ENCODE measurements around the gene NXT1. TPM values are rescaled to one million over a fixed set of nuclear protein-coding genes. Genes with fewer than 3 reads are reported as not detected.
A peak's percentile ranks its signal among the peaks of the same experiment; 100 is the strongest.

NXT1 gene
- total RNA-seq, 1 experiment from 2014 or later, result 54.7 TPM

DNA sequence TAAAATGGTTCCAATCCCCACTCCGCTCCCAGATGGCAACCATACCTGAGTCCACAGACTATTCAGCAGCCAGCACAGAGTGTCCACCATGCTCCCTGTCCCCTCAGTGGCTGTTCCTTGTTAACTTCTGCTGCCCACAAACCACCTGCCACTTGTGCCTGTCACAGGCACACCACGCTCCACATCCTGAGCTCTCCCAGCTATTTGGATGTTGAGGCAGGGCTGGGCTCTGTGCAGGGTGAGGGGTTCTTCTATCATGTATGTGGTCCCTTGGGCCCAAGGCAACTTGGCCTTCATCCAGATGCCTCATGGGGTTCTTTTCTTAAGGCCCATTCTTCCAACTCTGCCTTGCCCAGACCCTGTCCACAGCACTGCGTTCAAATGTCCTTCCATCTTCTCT lies 34.0 kb upstream of the NXT1 start:
- H3K27me3 ChIP-seq (ENCODE audit: control insufficient read depth, insufficient read depth, low read length), result no peaks in the 10 kb centered on the region
- no peaks in the 10 kb centered on the region for H3K36me3 ChIP-seq (replicated peaks; ENCODE audit: control insufficient read depth, insufficient read depth, low read length)
- DNase-seq, result no peak
- H3K4me3 ChIP-seq (ENCODE audit: insufficient read depth, low read depth, low read length), result no peak overlapping the region

DNA sequence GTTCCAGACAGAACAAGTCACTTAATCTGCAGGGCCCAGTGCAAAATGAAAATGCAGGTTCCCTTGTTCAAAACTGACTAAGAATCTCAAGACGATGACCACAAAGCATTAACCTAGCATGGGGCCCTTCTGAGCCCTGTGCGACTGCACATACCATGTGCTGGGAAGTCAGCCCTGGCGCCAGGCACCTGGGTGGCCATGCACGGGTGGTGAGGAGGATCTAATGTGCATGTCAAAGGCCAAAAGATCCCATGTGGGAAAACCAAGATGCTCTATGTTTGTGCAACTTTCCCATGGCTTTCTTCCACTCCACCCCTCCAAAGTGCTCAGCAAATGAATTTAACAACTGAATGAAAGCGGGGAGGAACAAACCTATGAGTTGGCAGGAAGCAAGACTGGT lies 33.5 kb upstream of the NXT1 start:
- Histone ChIP-seq H3K36me3 (replicated peaks; ENCODE audit: control insufficient read depth, insufficient read depth, low read length) (no peaks in the 10 kb centered on the region), H3K4me3 (ENCODE audit: insufficient read depth, low read depth, low read length) (no peak overlapping the region), H3K27me3 (ENCODE audit: control insufficient read depth, insufficient read depth, low read length) (no peaks in the 10 kb centered on the region)
- DNase-seq, result no peak

DNA sequence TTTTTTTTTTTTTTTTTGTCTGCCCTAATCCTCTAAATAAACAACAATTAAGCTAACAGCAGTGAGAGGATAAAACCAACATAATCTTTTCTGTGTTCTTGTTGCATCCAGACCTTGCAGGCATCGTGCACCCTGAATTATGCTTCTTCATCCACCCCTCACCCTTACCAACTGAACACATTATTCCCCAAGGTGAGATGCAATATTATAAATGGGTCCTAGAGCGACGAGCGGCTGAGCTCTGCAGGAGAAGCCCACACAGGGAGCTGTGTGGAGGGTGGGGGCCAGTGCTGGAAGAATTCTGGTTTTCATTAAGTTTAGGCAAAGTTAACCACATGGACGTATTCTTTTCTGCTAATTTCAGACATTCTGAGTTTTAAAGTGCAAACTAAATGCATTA lies 32.2 kb upstream of the NXT1 start:
- DNase-seq, result no peak
- no peaks in the 10 kb centered on the region for H3K36me3 ChIP-seq (replicated peaks; ENCODE audit: control insufficient read depth, insufficient read depth, low read length)
- H3K4me3 ChIP-seq (ENCODE audit: insufficient read depth, low read depth, low read length), result no peak overlapping the region
- no peaks in the 10 kb centered on the region for H3K27me3 ChIP-seq (ENCODE audit: control insufficient read depth, insufficient read depth, low read length)

GRCh38 chr20:23320317-23320716 lies 30.3 kb upstream of the NXT1 start:
- Histone ChIP-seq H3K36me3 (replicated peaks; ENCODE audit: control insufficient read depth, insufficient read depth, low read length) (no peaks in the 10 kb centered on the region), H3K4me3 (ENCODE audit: insufficient read depth, low read depth, low read length) (no peak overlapping the region), H3K27me3 (ENCODE audit: control insufficient read depth, insufficient read depth, low read length) (no peaks in the 10 kb centered on the region)
- DNase-seq, result no peak

GRCh38 chr20:23325107-23325506 lies 25.5 kb upstream of the NXT1 start:
- Histone ChIP-seq H3K27me3 (ENCODE audit: control insufficient read depth, insufficient read depth, low read length) (no peaks in the 10 kb centered on the region; the same call in 1 of the 2 replicates), H3K4me3 (ENCODE audit: insufficient read depth, low read depth, low read length) (no peak overlapping the region), H3K36me3 (replicated peaks; ENCODE audit: control insufficient read depth, insufficient read depth, low read length) (no peaks in the 10 kb centered on the region)
- no peak for DNase-seq

DNA sequence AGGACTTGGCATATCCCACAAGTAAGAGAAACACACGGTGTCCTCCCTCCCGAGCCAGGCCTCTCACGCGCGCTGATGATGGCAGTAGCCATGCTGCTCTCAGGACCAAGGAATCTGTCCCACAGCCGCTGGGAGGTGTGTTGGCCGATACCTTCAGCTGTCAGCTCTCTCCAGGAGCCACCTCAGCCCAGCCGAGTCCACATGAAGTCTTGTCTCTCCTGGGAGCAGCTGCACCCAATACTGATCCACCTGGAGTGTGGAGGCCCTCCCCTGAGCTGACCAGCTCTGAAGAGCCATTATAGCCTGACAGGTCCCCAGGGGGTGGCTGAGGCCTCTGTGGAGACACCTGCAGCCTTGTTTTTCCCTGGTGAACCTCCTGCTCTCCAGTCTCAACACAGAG lies 23.8 kb upstream of the NXT1 start:
- no peak overlapping the region for H3K4me3 ChIP-seq (ENCODE audit: insufficient read depth, low read depth, low read length)
- no peak for DNase-seq
- no peaks in the 10 kb centered on the region for H3K36me3 ChIP-seq (replicated peaks; ENCODE audit: control insufficient read depth, insufficient read depth, low read length)
- H3K27me3 ChIP-seq (ENCODE audit: control insufficient read depth, insufficient read depth, low read length), result no peaks in the 10 kb centered on the region; the same call in 1 of the 2 replicates

DNA sequence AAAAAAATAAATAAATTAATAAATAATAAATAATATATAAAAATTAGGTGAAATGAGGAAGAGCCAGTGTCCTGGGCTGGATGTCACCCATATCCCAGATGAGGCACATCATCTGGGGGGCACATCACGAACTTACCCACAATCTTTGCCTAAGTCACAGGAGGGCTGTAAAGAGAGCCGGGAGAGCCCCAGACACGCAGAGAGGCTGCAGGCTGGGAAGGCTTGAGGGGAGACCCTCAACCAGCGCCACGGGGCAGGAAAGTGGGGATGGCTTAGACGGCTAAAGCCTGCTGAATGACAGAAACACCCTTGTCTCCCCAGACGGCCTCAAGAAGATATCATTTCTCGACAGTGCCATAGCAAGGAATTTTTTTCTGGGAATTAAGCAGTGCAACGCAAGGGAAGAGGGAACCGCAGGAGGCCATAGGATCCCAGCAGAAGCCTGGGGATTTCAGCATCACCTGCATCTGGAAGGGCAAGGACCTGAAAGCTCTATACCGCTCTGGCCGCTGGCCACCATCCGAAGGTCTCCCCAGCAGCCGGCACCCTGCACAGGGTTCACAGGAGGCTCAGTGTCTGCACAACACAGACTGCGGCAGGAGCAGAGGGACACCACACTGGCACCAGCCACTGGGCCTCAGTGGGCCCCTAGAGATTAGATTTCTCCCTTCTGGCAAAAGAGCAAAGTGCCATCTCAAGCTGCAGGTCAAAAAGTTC lies 22.8 kb upstream of the NXT1 start:
- no peaks in the 10 kb centered on the region for H3K36me3 ChIP-seq (replicated peaks; ENCODE audit: control insufficient read depth, insufficient read depth, low read length)
- no peaks in the 10 kb centered on the region; the same call in 1 of the 2 replicates for H3K27me3 ChIP-seq (ENCODE audit: control insufficient read depth, insufficient read depth, low read length)
- H3K4me3 ChIP-seq (ENCODE audit: insufficient read depth, low read depth, low read length), result no peak overlapping the region
- DNase-seq, result no peak

DNA sequence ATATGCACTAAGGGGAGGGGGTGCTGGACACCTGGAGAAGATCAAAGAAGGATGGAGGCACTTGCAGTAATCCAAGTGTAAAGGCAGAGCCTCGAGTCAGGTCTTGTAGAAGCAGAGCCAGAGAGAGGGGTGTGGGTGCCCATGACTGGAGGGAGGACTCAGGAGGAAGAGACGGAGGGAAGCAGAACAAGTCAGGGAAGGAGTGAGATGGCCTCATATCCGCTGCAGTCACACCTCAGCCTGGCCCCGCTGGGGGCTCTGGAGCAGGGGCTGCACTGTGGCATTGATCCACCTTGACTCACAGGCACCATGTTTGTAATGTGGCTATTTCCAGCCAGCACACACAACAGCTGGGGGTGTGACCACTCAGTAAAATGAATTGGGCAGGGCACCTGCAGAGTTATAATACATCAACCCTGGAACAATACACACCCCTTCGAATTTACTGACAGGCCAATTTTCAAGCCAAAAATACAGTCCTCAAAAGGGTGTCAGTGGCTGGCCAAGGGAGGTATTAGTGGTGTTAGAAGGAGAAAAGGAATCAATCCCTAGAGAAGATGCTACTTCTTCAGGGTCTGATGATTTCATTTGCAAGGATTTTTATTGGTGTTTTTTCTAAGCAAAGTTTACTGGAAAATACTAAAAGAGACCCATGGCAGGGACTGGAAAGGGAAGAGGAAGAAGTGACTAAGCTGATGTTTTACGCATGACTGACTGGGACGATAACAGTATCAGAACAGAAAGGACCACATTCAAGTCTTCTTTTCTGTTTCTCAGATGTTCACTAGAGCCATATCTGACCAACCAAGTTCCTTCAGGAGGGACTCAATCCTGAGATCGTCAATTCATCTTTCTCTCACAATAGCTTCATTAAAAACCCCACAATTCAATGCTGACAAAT lies 18.9 kb upstream of the NXT1 start:
- no peak for DNase-seq
- Histone ChIP-seq H3K36me3 (replicated peaks; ENCODE audit: control insufficient read depth, insufficient read depth, low read length) (no peaks in the 10 kb centered on the region), H3K4me3 (ENCODE audit: insufficient read depth, low read depth, low read length) (no peak overlapping the region), H3K27me3 (ENCODE audit: control insufficient read depth, insufficient read depth, low read length) (no peaks in the 10 kb centered on the region; the same call in 1 of the 2 replicates)

GRCh38 chr20:23332467-23332866 lies 18.1 kb upstream of the NXT1 start:
- no peak overlapping the region for H3K4me3 ChIP-seq (ENCODE audit: insufficient read depth, low read depth, low read length)
- DNase-seq, result no peak
- H3K27me3 ChIP-seq (ENCODE audit: control insufficient read depth, insufficient read depth, low read length), result no peaks in the 10 kb centered on the region
- H3K36me3 ChIP-seq (replicated peaks; ENCODE audit: control insufficient read depth, insufficient read depth, low read length), result no peaks in the 10 kb centered on the region

DNA sequence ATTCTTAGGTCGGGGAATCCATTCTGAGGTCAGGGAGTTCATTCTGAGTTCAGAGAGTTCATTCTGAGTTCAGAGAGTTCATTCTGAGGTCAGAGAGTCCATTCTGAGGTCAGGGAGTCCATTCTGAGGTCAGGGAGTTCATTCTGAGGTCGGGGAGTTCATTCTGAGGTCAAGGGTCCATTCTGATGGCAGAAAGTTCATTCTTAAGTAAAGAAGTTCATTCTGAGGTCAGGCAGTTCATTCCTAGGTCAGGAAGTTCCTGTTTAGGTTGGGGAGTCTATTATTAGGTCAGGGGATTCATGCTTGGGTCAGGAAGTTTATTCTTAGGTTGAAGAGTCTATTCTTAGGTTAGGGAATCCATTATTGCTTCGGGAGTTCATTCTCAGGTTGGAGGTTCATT lies 16.5 kb upstream of the NXT1 start:
- Histone ChIP-seq H3K36me3 (replicated peaks; ENCODE audit: control insufficient read depth, insufficient read depth, low read length) (no peaks in the 10 kb centered on the region), H3K27me3 (ENCODE audit: control insufficient read depth, insufficient read depth, low read length) (no peaks in the 10 kb centered on the region), H3K4me3 (ENCODE audit: insufficient read depth, low read depth, low read length) (no peak overlapping the region)
- DNase-seq, result no peak

GRCh38 chr20:23335521-23335920 lies 15.1 kb upstream of the NXT1 start:
- no peak for DNase-seq
- no peaks in the 10 kb centered on the region for H3K27me3 ChIP-seq (ENCODE audit: control insufficient read depth, insufficient read depth, low read length)
- H3K36me3 ChIP-seq (replicated peaks; ENCODE audit: control insufficient read depth, insufficient read depth, low read length), result no peaks in the 10 kb centered on the region
- H3K4me3 ChIP-seq (ENCODE audit: insufficient read depth, low read depth, low read length), result no peak overlapping the region

GRCh38 chr20:23336476-23336875 lies 14.1 kb upstream of the NXT1 start:
- Histone ChIP-seq H3K36me3 (replicated peaks; ENCODE audit: control insufficient read depth, insufficient read depth, low read length) (no peaks in the 10 kb centered on the region), H3K27me3 (ENCODE audit: control insufficient read depth, insufficient read depth, low read length) (no peaks in the 10 kb centered on the region), H3K4me3 (ENCODE audit: insufficient read depth, low read depth, low read length) (no peak overlapping the region)
- no peak for DNase-seq

- no peaks in the 10 kb centered on the region for H3K27me3 ChIP-seq (ENCODE audit: control insufficient read depth, insufficient read depth, low read length)
- DNase-seq, result no peak
- H3K36me3 ChIP-seq (replicated peaks; ENCODE audit: control insufficient read depth, insufficient read depth, low read length), result no peaks in the 10 kb centered on the region
- H3K4me3 ChIP-seq (ENCODE audit: insufficient read depth, low read depth, low read length), result no peak overlapping the region
Observed at GRCh38 chr20:23337312-23337711, 13.3 kb upstream of the NXT1 start.

GRCh38 chr20:23339986-23340385 lies 10.6 kb upstream of the NXT1 start:
- DNase-seq, result no peak
- Histone ChIP-seq H3K36me3 (replicated peaks; ENCODE audit: control insufficient read depth, insufficient read depth, low read length) (no peaks in the 10 kb centered on the region), H3K27me3 (ENCODE audit: control insufficient read depth, insufficient read depth, low read length) (no peaks in the 10 kb centered on the region), H3K4me3 (ENCODE audit: insufficient read depth, low read depth, low read length) (no peak overlapping the region)

GRCh38 chr20:23340524-23340923 lies 10.1 kb upstream of the NXT1 start:
- Histone ChIP-seq H3K36me3 (replicated peaks; ENCODE audit: control insufficient read depth, insufficient read depth, low read length) (no peaks in the 10 kb centered on the region), H3K4me3 (ENCODE audit: insufficient read depth, low read depth, low read length) (no peak overlapping the region), H3K27me3 (ENCODE audit: control insufficient read depth, insufficient read depth, low read length) (no peaks in the 10 kb centered on the region)
- DNase-seq, result peak; percentile 85
